GM04504 (cell line): ENCODE data around the gene ZNF213.
"Not testable (repeated sequence)": the region's sequence is repeated elsewhere in the genome, so short reads cannot be mapped to it uniquely, and the experiment has no call there.

Source experiments
- DNase-seq: peaks from one replicate; pipeline ENCODE4 v3.0.0-alpha.2; 2012; ENCODE audit warnings: low read depth

Gene ZNF213

DNA sequence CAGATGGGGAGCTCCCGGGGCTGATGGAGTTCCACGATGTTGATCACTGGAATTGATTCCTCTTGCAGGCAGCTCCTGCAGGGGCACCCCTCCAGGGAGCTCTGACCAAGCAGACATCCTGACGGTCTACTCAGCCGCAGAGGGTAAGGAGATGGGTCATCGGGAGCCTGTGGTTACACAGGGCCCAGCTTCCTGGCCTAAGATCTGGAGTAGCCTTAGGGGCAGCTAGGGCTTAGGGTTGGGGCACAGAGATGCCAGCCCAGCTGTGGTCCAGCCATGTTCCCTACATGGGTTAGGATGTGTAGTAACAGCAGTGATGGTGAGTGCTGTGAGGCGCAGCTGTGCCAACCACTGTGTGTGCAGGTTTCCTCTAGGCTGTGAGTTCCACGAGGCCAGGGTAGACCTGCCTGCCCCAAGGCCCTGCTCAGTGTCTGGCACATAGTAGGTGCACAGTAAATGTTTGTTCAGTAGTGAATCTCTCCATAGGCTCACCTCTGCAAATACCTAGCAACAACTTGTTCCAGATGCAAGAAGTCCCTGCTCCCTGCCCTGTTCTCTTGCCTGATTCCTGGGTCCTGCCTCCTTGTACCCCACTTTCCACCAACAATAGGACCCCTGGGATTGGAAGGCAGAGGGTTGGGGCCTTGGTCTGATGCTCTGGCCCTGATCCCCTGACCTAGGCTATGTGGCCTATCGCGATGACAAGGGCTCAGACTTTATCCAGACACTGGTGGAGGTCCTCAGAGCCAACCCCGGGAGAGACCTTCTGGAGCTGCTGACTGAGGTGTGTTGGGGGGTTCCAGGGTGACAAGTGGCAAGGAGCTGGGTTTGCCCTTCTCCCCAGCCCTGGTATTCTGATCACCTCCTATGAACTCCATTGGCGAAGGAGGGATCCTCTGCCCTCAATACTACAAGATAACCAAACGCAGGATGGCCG, 13.7 kb downstream of the ZNF213 start:
- DNase-seq = no peak

DNA sequence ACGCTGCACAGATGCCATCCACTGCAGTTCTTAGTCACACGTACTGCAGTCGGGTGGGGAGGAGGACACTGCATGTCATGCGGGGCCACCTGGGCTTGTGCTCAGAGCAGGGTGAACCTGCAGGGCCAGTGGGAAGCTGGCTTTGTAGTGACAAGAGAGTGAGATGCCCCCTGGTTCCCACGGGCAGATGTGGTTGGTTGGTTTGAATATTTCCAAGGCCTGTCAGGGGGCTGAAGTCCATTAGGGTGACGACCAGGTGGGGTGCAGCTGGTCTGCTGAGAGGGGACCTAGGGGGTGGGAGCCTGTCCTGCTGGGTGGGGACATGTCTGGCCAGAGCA, 14.3 kb downstream of the ZNF213 start:
- DNase-seq = no peak

DNA sequence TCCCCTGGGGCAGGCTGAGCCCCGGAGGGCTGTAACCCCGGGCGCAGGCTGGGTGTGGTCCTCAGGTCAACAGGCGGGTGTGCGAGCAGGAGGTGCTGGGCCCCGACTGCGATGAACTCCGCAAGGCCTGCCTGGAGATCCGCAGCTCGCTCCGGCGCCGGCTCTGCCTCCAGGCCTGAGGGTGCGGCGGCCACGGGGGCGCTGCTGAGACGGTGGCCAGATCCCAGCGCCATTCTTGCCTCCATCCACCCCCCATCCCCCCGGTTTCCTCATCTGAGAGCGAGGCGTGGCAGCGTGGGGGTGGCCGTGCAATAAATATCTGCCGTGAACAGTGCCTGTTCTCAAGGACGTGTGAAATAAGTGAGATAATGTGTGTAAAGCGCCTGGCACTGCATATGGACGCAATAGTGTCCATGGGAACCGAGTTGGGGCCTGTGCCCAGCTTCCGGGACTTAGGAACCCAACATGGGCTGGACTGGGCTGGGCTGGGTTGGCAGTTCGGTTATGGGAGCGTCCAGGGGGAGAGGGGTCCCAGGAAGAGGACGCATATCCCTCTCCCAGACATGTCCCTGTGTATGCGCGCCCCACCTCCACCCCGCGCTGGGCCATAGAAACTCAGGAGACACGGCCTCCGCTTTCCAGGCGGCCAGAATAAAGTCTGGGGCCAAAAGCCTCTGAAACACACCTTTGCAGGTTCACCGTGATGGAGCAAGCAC, 15.0 kb downstream of the ZNF213 start:
- DNase-seq = no peak

DNA sequence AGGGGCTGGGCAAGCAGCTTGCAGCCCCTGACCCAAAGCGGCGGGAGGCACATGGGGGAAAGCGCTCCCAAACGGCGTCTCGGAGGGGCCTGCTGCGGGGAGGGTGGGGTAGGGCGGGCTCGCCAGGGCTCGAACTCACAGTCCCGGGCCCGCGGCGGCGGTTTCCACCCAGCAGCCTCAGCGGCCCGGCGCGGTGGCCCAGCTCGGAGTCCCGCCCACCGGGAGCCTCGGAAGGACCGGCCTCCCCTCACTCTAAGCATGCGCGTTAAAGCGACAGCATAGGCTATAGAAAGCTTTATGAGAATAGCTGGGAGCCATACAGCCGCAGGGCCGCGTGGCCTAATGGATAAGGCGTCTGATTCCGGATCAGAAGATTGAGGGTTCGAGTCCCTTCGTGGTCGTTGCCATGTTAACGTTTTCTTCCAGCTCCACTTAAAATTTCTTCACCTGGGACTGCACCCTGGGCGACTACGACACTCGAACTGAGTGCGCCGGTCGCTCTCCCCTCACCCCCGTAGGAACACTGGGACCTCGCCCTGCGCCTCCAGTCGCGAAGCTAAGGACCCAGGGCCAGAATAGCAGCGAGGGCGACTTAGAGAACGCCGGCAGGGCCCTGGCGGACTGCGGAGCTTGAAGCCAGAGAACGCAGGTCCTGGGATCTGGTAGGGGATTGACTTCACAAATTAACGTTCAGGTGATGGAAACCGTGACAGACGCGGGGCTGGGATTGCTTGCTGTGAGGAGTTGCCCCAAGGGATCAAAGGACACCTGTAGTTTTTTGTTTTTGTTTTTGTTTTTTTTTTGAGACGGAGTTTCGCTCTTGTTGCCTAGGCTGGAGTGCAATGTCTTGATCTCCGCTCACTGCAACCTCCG, 15.8 kb downstream of the ZNF213 start:
- peak; percentile 88 for DNase-seq

DNA sequence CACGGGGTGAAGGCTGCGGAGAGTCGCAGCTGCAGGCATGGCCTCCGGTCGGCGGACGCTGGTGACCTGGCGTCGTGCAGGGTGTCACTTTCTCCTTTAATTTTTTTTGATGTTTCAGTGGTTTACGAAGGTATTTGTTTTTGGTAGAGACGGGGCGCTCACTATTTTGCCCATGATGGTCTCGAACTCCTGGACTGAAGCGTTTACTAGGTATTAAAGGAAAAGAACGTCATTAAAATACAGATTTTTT, 17.1 kb downstream of the ZNF213 start:
- no peak for DNase-seq

DNA sequence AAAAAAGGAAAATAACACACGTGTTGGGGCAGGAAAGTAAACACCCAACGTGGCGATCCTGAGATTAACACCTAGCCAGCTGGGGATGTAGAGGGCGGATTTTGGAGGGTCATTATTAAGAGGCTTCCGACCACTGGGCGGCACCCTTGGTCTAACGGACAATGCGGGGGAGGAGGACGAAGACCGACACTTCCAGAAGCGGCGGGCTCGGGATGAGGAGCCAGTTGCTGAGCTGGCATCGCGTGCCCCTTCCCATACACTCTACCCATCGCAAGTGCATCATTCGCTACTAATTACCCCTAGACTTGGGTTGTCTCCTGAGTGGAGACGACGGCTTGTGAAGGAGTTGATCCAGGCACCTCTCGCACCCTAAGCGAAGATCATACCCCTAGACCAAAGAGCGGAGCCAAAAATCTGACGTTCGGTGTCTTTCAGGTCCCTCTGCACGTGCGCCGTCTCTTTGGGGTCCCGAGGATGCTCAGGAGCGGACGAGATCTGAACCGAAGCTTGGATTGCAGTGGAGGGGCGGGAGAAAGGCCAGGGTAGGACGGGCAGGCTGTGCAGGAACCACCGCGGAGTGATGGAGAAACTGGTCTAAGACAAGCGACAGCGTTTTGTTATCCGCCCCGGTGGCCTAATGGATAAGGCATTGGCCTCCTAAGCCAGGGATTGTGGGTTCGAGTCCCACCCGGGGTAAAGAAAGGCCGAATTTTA, 17.6 kb downstream of the ZNF213 start:
- peak; percentile 80 for DNase-seq

DNA sequence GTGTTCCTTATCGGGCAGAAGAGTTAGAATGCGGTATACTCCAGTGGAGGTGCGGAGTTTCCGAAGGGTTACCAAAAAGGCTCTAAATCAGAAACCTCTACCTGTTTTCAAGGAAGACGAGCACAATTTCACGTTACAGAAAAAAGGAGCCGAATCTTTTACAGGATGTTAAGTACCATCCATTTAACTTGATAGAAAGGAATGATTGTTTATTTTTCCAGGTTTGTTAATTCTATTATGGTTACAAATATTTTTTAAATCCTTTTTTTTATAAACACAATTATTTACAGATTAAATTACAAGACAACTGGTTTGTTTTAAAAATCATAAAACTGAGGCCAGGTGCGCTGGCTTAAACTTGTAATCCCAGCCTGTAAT, 18.2 kb downstream of the ZNF213 start:
- no peak for DNase-seq

DNA sequence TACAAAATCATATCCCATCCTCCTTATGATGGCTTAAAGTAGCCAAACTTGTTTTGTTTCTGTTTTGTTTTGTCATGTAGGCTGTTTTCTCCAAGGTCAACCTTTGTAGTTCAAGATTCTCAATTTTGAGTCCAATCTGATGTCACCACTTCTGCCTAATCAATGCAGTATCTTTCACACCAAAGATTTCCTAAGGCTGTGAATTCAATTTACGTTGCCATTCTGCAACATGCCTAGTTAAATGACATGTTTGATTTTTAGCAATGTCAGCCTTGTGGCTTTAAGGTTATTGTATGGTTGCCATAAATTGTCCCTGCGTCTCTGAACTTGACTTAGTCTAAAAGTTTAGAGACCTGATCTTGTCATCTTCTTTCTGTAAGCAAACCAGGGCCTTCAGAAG, 20.4 kb downstream of the ZNF213 start:
- DNase-seq = no peak

DNA sequence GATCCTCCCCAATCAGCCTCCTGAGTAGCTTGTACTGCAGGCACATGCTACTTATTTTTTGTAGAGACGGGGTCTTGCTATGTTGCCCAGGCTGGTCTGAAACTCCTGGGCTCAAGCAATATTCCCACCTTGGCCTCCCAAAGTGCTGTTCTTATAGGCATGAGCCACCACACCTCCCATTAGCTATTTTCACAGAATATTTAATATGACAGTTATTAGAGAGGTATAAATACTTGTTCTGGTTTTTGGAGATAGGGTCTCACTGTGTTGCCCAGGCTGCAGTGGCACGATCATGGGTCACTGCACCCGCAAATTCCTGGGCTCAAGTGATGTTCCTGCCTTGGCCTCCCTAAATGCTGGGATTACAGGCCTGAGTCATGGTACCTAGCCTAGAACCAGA, 21.1 kb downstream of the ZNF213 start:
- DNase-seq = no peak

DNA sequence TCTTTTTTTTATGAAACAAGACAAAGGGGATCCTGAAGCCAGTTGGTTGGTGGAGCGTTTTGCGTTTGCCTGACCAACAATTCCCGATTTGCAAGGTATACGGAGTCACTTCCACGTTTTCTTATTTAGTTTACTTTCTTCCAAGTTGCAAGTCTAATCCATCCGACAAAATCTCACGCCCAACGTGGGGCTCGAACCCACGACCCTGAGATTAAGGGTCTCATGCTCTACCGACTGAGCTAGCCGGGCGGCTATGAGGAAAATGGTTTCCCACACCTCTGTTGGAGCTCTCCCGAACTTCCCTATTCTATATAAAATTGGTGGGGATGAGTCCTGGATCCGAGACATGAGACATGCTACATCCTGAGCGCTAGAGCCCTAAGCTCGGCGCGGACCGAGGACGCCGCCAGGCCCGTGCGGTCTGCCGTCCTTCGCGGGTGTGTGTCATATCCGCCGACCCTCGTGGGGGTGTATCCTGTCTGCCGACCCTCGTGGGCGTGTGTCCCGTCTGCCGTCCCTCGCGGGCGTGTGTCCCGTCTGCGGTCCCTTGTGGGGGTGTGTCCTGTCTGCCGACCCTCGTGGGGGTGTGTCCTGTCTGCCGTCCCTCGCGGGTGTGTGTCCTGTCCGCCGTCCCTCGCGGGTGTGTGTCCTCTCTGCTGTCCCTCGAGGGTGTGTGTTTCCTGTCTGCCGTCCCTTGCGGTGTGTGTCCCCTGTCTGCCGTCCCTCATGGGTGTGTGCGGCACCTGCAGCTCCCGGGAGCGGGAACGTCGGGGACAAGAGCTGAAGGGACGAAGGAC, 22.6 kb downstream of the ZNF213 start:
- peak; percentile 83 for DNase-seq

DNA sequence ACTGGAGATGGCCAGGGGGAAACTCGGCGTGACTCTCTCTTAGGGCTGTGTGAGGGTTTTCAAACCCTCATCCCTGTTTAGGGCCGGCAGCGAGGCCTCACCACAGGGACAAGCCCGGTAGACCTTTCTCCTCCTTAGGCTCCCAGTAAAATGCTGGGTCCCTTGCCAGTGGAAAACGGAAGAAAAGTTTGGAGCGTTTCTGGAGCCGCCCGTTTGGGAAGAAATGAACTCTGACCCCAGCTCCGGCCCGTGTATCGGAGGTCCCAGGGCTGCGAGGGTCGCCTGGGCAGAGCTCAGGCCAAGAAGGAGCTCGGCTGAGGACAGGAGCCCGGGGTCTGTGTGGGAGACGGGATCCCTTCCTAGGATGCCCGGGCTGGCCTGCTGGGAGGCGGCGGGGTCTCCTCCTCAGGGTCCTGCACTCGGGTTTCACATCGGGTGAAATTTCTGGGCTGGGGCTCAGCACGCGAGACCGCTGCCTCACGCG, 23.2 kb downstream of the ZNF213 start:
- no peak for DNase-seq

DNA sequence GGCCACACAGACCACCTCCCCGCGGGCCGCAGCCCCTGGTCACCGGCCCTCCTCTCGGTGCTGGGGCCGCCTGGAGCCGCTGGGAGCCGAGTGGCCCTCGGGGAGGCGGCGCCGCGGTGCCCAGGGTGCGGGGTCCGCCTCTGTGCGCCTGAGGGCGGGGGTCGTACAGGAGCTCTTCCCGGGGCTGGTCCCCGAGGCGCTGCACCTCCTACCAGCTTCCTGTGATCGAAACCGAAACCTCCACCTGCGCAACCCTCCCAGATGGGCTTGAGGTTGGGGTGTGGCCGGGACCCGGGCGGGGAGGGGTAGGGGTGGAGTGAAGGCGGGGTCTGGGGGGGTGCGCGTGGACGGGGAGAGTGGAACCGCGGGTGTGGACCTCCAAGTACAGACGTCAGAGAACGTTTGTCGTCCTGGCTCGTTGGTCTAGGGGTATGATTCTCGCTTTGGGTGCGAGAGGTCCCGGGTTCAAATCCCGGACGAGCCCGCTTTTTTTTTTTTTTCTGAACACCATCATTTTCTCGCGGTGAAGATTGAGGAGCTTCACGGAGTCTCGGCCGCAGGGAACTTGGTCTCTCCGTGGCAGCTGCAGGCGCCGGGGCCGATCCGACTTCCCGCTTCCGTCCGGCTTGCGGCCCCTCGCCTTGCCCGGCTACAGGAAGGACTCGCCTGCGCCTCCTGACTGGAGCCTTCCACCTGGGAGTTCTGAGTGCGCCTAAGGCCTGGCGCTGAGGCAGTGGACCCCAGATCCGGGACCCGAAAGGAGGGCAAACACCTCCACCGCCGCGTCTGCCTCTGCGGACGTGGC, 23.9 kb downstream of the ZNF213 start:
- DNase-seq = peak; percentile 62

DNA sequence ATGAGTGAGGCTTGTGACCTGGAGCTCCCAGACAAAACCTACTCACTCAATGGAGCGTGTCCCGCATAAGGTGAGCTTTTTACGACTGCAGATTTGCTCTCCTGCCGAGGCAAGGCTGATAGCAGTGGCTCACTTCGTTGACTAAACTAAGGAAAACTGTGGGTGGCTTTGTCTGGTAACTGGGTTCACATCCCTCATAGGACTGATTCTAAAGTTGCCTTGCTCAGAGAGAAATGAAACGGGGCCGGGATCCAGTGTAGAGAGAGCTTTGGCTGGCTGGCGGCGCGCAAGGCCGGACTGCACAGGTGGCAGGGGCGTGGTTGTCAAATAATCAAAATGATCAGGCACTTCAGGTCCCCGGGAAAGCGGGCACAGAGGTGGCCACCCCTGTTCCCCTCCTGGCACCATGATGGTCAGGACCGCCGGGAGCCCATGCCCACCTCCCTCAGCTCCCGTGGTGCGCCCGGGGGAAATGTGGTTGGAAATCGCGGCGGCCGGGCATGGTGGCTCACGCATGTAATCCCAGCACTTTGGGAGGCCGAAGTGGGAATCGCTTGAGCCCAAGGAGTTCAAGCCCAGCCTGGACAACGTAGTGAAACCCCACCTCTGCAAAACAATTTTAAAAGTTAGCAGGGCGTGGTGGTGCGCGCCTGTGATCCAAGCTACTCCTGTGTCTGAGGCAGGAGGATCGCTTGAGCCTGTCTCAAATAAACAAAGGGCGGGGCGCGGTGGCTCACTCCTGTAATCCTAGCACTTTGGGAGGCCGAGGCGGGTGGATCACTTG, 26.6 kb downstream of the ZNF213 start:
- no peak for DNase-seq

DNA sequence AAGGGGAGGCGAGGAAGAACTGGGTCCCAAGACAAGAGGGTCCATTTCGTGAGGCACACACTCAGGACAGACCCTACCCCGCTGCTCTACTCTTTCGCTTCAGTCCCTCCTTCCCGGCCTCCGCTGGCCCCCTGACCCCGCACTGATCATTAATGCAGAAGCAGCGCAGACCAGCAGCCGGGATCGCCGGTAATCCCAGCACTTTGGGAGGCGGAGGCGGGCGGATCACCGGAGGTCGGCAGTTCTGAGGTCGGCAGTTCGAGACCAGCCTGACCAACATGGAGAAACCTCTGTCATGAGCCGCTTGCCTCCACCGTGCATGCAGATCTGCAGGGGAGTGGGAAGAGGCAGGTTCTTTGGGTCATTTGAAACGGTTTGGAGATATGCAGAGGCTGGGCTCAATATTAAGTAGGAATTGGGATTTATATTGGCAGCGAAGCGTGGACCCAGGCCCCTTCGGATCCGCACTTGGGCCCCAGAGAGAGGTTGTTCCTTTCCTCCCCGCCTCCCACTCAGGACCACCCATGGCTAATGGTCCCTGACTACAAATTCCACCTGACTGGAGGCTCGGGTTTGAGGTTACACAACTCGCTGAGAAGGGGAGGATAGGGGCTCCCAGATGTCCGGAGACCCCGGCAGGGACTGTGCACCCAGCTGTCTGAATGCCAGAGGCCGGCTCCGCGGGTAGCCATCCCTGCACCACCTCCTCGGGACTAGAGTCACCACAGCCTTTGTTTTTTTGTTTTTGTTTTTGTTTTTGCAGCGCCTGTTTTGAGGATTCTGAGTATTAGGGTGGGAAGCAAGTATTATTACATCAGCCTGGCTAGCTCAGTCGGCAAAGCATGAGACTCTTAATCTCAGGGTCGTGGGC, 29.5 kb downstream of the ZNF213 start:
- DNase-seq = no peak

DNA sequence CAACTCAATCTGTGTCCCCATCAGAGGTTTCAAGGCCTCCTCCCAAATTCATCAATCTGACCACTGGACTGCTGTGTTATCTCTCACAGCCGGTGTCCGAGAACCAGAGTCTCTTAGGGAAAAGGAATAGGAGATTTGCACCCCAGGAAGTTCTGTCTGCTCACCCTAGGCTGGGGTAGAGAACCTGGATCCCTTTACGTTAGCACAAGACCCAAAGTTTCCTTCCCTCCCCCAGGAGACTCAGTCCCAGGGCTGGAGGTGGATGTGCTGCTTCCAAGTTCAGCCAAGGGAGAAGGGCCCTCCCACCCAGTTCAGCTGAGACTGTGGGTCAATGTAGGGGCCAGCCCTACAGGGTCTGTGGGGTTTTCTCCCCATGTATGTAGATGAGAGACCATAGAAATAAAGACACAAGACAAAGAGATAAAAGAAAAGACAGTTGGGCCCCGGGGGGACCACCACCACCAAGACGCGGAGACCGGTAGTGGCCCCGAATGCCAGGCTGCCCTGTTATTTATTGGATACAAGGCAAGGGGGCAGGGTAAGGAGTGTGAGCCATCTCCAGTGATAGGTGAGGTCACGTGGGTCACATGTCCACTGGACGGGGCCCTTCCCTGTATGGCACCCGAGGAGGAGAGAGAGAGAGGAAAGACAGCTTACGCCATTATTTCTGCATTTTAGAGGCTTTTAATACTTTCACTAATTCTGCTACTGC, 30.4 kb downstream of the ZNF213 start:
- DNase-seq = no peak

DNA sequence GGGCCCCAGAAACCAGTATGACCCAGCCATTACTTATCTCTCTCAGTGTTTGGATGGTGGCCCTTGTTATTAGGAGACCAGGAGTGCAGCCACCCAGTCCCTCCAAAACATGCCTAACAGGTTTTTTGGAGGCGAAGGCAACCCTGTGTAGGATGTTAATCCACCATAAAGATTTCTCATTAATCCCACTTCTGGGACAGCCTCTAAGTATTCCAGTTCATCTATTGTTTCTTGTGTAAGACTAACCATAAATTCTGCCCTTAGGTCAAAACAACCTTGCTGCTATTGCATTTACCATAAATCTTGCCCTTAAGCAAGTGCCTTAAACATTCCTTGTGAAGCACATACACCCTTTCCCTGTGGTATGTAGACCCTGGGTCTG, 31.7 kb downstream of the ZNF213 start:
- DNase-seq = no peak

DNA sequence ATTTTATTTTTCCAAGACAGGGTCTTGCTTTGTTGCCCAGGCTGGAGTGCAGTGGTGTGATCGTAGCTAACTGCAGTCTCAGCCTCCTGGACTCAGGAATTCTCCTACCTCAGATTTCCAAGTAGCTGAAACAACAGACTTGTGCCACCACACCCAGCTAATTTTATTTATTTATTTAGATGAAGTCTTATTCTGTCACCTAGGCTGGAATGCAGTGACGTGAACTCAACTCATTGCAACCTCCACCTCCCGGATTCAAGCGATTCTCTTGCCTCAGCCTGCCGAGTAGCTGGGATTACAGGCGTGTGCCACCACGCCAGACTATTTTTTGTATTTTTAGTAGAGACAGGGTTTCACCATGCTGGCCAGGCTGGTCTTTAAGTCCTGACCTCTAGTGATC, 33.9 kb downstream of the ZNF213 start:
- not testable (repeated sequence) for DNase-seq
